Upper lobe of left lung (tissue), 4 donors: ENCODE data around the gene DOK7.

Experiments used
- EP300 ChIP-seq, 4 donors: sonication (generic); formaldehyde crosslinking; IDR thresholded peaks; one replicate each; pipeline ENCODE4 v1.5.1; 2017; ENCODE audit warnings: antibody characterized with exemption in 4 of 4, control low read depth in 2 of 4
- TF ChIP-seq, protein P1 (sequence below), 6 experiments: fragments of 450-650 bp in 4 of 6; fragments of 200-600 bp in 2 of 6; sonication (generic) in 2 of 6; IDR thresholded peaks; one replicate each; pipeline ENCODE4 v1.5.1; 2016 to 2019; ENCODE audit warnings: antibody characterized with exemption in 6 of 6

GRCh38 chr4:3436048-3436797 is 26.9 kb upstream of the DOK7 start:
- TF ChIP-seq EP300 (IDR thresholded peaks at IDR 0.05): no peak
- TF ChIP-seq, protein P1, sequence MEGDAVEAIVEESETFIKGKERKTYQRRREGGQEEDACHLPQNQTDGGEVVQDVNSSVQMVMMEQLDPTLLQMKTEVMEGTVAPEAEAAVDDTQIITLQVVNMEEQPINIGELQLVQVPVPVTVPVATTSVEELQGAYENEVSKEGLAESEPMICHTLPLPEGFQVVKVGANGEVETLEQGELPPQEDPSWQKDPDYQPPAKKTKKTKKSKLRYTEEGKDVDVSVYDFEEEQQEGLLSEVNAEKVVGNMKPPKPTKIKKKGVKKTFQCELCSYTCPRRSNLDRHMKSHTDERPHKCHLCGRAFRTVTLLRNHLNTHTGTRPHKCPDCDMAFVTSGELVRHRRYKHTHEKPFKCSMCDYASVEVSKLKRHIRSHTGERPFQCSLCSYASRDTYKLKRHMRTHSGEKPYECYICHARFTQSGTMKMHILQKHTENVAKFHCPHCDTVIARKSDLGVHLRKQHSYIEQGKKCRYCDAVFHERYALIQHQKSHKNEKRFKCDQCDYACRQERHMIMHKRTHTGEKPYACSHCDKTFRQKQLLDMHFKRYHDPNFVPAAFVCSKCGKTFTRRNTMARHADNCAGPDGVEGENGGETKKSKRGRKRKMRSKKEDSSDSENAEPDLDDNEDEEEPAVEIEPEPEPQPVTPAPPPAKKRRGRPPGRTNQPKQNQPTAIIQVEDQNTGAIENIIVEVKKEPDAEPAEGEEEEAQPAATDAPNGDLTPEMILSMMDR (IDR thresholded peaks at IDR 0.05): no peak
